Smooth muscle cell of the coronary artery (primary cell): ENCODE results near the gene HP1BP3. TPM values are rescaled to one million over a fixed set of nuclear protein-coding genes. Genes with fewer than 3 reads are reported as not detected.

Experiments used
- total RNA-seq: library from RNA; depleted of rRNA; stranded (reverse); fragments of >200 nt; gene quantifications from 2 replicates; pipeline ENCODE4 v1.2.3, GENCODE V29; 2014; ENCODE audit warnings: low replicate concordance

HP1BP3 gene
- 95.0 and 157 TPM in 2 replicates for total RNA-seq

DNA sequence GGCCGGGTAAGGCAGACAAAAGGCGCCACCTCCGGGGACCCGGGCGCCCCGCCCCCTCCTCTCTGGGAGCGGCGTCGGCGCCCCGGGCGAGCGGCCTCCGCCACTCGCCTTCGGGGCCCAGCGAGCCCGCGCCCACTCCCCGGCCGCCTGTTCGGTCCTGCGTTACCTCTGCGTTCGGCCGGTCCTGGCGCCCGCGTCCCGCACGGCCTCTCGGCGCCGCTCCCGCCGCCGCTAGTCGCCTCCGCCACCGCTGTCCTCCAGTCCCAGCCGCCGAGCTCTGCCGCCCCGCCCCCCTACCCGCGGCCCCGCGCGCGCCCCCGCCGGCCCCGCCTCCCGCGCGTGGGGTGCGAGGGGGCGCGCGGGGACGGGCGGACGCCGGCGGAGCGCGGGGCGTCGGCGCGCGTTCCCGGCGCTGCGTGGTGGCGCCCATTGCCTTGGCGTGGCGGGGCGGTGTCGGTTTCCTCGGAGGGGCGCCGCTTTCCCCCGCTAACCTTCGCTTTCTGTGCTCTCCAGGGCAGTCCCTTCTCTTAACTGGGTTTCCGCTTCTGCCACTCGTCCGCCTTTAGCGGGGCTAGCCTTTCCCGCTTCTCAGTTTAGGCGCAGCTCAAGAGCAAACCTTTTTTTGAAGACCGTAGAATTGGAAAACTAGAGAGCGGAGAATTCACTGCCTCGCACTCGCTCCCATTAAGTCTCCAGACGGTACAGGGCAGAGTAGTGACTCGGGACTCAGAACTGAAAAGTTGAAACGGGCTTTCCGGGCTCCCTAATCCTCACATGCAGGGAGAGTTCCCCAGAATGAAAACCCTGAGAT lies at the start of gene HP1BP3:
Gene HP1BP3 (minus strand): TSS at position 279 of the 811 bp plus-strand sequence. CDS start 6,867 bp downstream, outside the sequence.

DNA sequence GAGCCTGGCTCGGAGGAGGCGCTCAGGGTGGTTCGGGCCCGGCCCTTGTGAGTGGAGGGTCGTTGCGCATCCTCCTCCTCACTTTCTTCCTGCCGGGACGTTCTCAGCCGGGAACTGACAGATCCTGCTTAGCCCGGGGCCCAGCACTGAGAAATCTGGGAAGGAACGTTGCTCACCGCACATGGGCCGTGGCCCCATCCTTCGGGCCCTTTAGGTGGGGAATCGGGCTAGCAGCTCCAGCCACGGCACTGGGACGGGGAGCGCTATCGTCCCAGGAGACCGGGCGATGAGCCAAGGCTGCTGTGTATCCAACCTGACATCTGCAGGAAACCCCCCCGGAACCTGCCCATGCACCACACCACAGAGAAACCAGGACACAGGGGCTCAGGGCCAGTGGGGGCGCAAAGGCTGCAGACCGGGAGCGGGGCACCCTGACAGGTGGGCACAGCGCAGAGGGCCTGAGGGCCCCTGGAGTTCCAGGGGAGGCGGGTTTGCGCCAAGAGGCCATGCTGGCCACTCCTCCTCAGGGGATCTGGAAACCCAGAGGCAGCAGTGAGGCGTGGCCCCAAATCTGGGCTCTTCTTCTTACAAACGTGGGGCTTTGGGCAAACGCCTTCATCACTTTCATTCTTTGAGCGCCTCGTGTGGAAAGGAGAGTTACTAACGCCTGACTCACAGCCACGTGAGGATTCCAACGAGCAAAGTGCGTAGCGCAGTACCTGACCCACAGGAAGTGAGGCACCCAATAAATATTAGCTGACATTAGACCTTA lies 54.3 kb downstream of the HP1BP3 start, which contains the start of gene SH2D5:
Gene SH2D5 (minus strand): TSS at position 116 of the 772 bp plus-strand sequence. CDS start 4,659 bp downstream, outside the sequence.

GRCh38 chr1:20717452-20718342 lies 69.4 kb downstream of the HP1BP3 start, which contains the start of gene KIF17:
TSS of gene KIF17 (minus strand) at chr1:20718007. CDS start at chr1:20717706, 301 bp downstream.

Other genes with a start within 250 kb of the HP1BP3 start
- 0.08 TPM in 1 of 2 replicates, not detected in the other for gene FAM43B, start 234.7 kb downstream of the HP1BP3 start, total RNA-seq
- 0.38 TPM in 1 of 2 replicates, not detected in the other for gene CDA, start 198.2 kb downstream of the HP1BP3 start, total RNA-seq
- gene PINK1, start 153.8 kb downstream of the HP1BP3 start, total RNA-seq = 68.1 and 88.9 TPM in 2 replicates
- 345 and 410 TPM in 2 replicates for gene DDOST, start 125.9 kb downstream of the HP1BP3 start, total RNA-seq
- 0.23 and 0.82 TPM in 2 replicates for gene KIF17, start 69.3 kb downstream of the HP1BP3 start, total RNA-seq
- gene SH2D5, start 54.6 kb downstream of the HP1BP3 start, total RNA-seq = 1.5 and 2.4 TPM in 2 replicates